IMR-90 (cell line): ENCODE results near the gene NIPA2.

Experiments
- CEBPB ChIP-seq: IDR thresholded peaks from 2 replicates; pipeline ENCODE4 v1.6.1; 2012; ENCODE audit warnings: low read depth, low read length, improper control_type of control experiment
- FOS ChIP-seq: fragments of 150-350 bp; IDR thresholded peaks from 2 replicates; pipeline ENCODE4 v1.6.1; 2016; ENCODE audit warnings: low read depth, low read length
- MAZ ChIP-seq: IDR thresholded peaks from 2 replicates; pipeline ENCODE4 v1.6.1; 2012; ENCODE audit warnings: low read depth, mild to moderate bottlenecking, low read length, improper control_type of control experiment, moderate library complexity, borderline replicate concordance
- POLR2A ChIP-seq: IDR thresholded peaks from 2 replicates; pipeline ENCODE4 v1.6.1; 2012; ENCODE audit warnings: mild to moderate bottlenecking, low read depth, low read length
- RAD21 ChIP-seq: IDR thresholded peaks from 2 replicates; pipeline ENCODE4 v1.6.1; 2012; ENCODE audit warnings: low read length, improper control_type of control experiment
- RFX5 ChIP-seq: IDR thresholded peaks from 2 replicates; pipeline ENCODE4 v1.8.0; 2012; ENCODE audit warnings: low read depth, mild to moderate bottlenecking, low read length, moderate library complexity
- TF ChIP-seq, protein P1 (sequence below): conservative IDR thresholded peaks from 2 replicates; pipeline ENCODE4 v1.5.1; 2012; ENCODE audit warnings: mild to moderate bottlenecking, low read depth, low read length, improper control_type of control experiment
- TF ChIP-seq, protein P2 (sequence below): fragments of 150-350 bp; IDR thresholded peaks from 2 replicates; pipeline ENCODE4 v1.6.1; 2017; ENCODE audit warnings: mild to moderate bottlenecking, antibody characterized with exemption, low read length, low read depth
- TF ChIP-seq, protein P3 (sequence below): fragments of 150-350 bp; IDR thresholded peaks from 2 replicates; pipeline ENCODE4 v1.6.1; 2016; ENCODE audit warnings: low read depth, mild to moderate bottlenecking, low read length, moderate library complexity, borderline replicate concordance

DNA sequence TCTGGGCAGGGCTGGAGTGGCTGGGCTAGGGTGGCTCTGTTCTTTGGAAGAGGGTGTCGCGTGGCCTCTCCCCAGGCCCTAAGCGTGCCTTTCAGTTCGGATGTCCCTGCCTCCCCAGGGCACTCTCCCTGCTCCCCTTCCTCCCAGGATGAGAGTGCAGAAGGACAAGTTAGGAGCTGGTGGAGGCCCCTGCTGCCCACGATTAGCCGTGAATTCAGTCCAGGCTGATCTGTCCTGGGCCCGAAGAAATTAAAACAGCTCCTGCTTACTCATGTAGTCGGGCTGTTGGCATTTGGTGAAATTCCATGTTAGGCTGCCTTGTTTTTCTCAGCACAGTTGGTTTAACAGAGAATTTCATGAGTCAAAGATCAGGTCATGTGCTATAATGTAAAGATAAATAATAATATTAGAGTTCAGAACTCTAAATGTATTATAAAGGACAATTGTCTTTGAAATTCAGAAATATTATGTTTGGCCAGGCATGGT is 27.6 kb upstream of the NIPA2 start:
- TF ChIP-seq, protein P1, sequence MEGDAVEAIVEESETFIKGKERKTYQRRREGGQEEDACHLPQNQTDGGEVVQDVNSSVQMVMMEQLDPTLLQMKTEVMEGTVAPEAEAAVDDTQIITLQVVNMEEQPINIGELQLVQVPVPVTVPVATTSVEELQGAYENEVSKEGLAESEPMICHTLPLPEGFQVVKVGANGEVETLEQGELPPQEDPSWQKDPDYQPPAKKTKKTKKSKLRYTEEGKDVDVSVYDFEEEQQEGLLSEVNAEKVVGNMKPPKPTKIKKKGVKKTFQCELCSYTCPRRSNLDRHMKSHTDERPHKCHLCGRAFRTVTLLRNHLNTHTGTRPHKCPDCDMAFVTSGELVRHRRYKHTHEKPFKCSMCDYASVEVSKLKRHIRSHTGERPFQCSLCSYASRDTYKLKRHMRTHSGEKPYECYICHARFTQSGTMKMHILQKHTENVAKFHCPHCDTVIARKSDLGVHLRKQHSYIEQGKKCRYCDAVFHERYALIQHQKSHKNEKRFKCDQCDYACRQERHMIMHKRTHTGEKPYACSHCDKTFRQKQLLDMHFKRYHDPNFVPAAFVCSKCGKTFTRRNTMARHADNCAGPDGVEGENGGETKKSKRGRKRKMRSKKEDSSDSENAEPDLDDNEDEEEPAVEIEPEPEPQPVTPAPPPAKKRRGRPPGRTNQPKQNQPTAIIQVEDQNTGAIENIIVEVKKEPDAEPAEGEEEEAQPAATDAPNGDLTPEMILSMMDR = no peak
- TF ChIP-seq, protein P2, sequence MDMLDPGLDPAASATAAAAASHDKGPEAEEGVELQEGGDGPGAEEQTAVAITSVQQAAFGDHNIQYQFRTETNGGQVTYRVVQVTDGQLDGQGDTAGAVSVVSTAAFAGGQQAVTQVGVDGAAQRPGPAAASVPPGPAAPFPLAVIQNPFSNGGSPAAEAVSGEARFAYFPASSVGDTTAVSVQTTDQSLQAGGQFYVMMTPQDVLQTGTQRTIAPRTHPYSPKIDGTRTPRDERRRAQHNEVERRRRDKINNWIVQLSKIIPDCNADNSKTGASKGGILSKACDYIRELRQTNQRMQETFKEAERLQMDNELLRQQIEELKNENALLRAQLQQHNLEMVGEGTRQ = no peak
- TF ChIP-seq RFX5 (no peak), POLR2A (no peak), FOS (no peak), RAD21 (no peak), CEBPB (no peak), MAZ (no peak)
- TF ChIP-seq, protein P3, sequence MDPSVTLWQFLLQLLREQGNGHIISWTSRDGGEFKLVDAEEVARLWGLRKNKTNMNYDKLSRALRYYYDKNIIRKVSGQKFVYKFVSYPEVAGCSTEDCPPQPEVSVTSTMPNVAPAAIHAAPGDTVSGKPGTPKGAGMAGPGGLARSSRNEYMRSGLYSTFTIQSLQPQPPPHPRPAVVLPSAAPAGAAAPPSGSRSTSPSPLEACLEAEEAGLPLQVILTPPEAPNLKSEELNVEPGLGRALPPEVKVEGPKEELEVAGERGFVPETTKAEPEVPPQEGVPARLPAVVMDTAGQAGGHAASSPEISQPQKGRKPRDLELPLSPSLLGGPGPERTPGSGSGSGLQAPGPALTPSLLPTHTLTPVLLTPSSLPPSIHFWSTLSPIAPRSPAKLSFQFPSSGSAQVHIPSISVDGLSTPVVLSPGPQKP = no peak
